MM.1S (cell line): ENCODE results near the gene SNRPD3.

Source experiments
- CTCF ChIP-seq: fragments of 300-600 bp; sonication (generic); IDR thresholded peaks from 2 replicates; pipeline ENCODE4 v1.5.1; 2016; ENCODE audit warnings: antibody characterized with exemption, low read length, mixed read lengths
- EZH2 ChIP-seq: fragments of 300-600 bp; sonication (generic); optimal IDR thresholded peaks from 2 replicates; pipeline ENCODE3; 2017; ENCODE audit warnings: low read depth, mild to moderate bottlenecking, antibody characterized with exemption, low read length, mixed read lengths

- TF ChIP-seq CTCF = no peak
- TF ChIP-seq EZH2 = no peak
Observed at GRCh38 chr22:24514241-24515026, 41.4 kb upstream of the SNRPD3 start.
